Ishikawa (cell line): ENCODE results near the gene OR2V2.

Experiments
- MAX ChIP-seq: IDR thresholded peaks from 2 replicates; pipeline ENCODE4 v1.6.1; 2012
- TAF1 ChIP-seq: IDR thresholded peaks from 2 replicates; pipeline ENCODE4 v1.6.1; 2012; ENCODE audit warnings: low read depth, mild to moderate bottlenecking
- YY1 ChIP-seq: IDR thresholded peaks from 2 replicates; pipeline ENCODE4 v1.6.1; 2012; ENCODE audit warnings: low read depth
- ZBTB7A ChIP-seq: IDR thresholded peaks from 2 replicates; pipeline ENCODE4 v1.6.1; 2012; ENCODE audit warnings: low read depth

DNA sequence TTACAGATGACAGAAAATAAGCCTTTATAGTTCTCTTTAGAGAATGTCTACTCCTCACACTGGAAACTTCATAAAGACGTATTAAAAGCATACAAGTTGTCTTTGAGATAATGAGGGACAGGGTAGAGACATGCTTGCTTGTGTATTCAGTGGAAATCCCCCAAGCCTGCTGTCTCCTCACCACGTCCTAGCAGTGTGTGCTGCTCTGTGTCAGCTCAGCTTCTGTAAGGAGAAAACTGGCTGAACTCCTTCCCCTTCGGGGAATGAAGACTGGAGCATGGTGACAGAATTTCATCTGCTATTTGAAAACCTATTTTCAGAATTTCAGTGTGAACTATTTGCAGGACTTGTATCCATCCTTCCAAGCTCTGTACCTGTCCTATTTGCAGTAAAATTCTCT, 9.4 kb downstream of the OR2V2 start:
- TF ChIP-seq ZBTB7A (no peak), MAX (no peak), TAF1 (no peak), YY1 (no peak)
